Stomach (tissue), 19 donors: Measurements from ENCODE around the gene ERCC6. TPM values are rescaled to one million over a fixed set of nuclear protein-coding genes. Genes with fewer than 3 reads are reported as not detected.

Experiments
- DNase-seq, 2 donors: peaks; one replicate each; pipeline versions ENCODE4 v3.0.0 to v3.0.0-alpha.2; 2013 to 2019
- H3K27ac ChIP-seq, 5 donors: fragments of 200-600 bp in 4 of 5; sonication (generic) in 4 of 5; one replicate each; pipeline ENCODE4 v1.5.1; 2013 to 2019; ENCODE audit warnings: mild to moderate bottlenecking in 1 of 5, moderate library complexity in 1 of 5
- H3K27me3 ChIP-seq, 3 donors: fragments of 200-600 bp; sonication (generic); one replicate each; pipeline ENCODE4 v1.5.1; 2017 to 2019; ENCODE audit warnings: mixed run types in 1 of 3
- H3K36me3 ChIP-seq, 4 donors: fragments of 200-600 bp; sonication (generic); 1 replicate in 3 of 4; 2 replicates in 1 of 4; pipeline ENCODE4 v1.5.1; 2016 to 2019
- H3K4me1 ChIP-seq, 4 donors: fragments of 200-600 bp; sonication (generic); one replicate each; pipeline ENCODE4 v1.5.1; 2016 to 2019
- H3K4me3 ChIP-seq, 4 donors: fragments of 200-600 bp; sonication (generic) in 3 of 4; one replicate each; pipeline ENCODE4 v1.5.1; 2016 to 2019; ENCODE audit warnings: mild to moderate bottlenecking in 1 of 4
- H3K9me3 ChIP-seq, 4 donors: fragments of 200-600 bp; sonication (generic); one replicate each; pipeline ENCODE4 v1.5.1; 2016 to 2019
- EP300 ChIP-seq: sonication (generic); formaldehyde crosslinking; IDR thresholded peaks from one replicate; pipeline ENCODE4 v1.6.1; 2017; ENCODE audit warnings: antibody characterized with exemption
- POLR2A ChIP-seq, 4 donors: fragments of 450-650 bp; IDR thresholded peaks; one replicate each; pipeline ENCODE4 v1.6.1; 2016; ENCODE audit warnings: antibody characterized with exemption in 4 of 4, control low read depth in 2 of 4, mild to moderate bottlenecking in 1 of 4, moderate library complexity in 1 of 4
- POLR2AphosphoS5 ChIP-seq, 3 donors: sonication (generic); formaldehyde crosslinking; IDR thresholded peaks; one replicate each; pipeline ENCODE4 v1.6.1; 2016; ENCODE audit warnings: antibody characterized with exemption in 3 of 3
- WGBS, 5 donors: extraction: QIAGEN DNeasy Blood & Tissue Kit in 3 of 5; methylation state at CpG; one replicate each; pipeline versions ENCODE4 v1.1.5 to v1.1.7; 2013 to 2018; 5-methylcytosine and 5-hydroxymethylcytosine counted together
- intact Hi-C: fragments of 100-400 bp; cut with DNase I; formaldehyde crosslinking; loops from one replicate; pipeline ENCODE4 v1.15.1; 2023; ENCODE audit warnings: low total_unique reads
- long read RNA-seq, 10 donors: transcript quantifications; one replicate each; lab custom pipeline, GENCODE V29; 2026
- polyA plus RNA-seq, 3 donors: library from polyadenylated mRNA; stranded (reverse); fragments of 200-250 nt; gene quantifications; one replicate each; pipeline ENCODE4 v1.2.3, GENCODE V29; 2013
- total RNA-seq, 5 donors: library from RNA; depleted of rRNA; stranded (reverse); fragments of >200 nt; gene quantifications; one replicate each; pipeline versions ENCODE4 v1.1.0 to v1.2.3, GENCODE V29; 2014 to 2016
- TF ChIP-seq, protein P1 (sequence below), 7 experiments: fragments of 450-650 bp in 4 of 7; fragments of 200-600 bp in 3 of 7; sonication (generic) in 3 of 7; IDR thresholded peaks; one replicate each; pipeline ENCODE4 v1.5.1; 2016 to 2019; ENCODE audit warnings: antibody characterized with exemption in 7 of 7, control low read depth in 2 of 7, mild to moderate bottlenecking in 1 of 7
- donor health status: healthy with polysubstance abuse.
- donor health status: Bipolar disorder and iron deficiency.
- donor health status: healthy.

ERCC6 gene
- 10 to 100 TPM in 4 of 5 donors, 1 to 10 TPM in 1; 3.1 to 33.8 (median 19.9) TPM for total RNA-seq
- polyA plus RNA-seq = 1 to 10 TPM; 2.0 to 3.1 (median 2.9) TPM
- long read RNA-seq, donor 1 = 0 reads
- long read RNA-seq, donor 2, full-length matches to known transcripts = 1 of 1 reads
- long read RNA-seq, donor 2, partial matches to known transcripts = 0 of 1 reads
- long read RNA-seq, donor 2, other reads (novel, unspliced or antisense) = 0 of 1 reads
- long read RNA-seq, donor 3 = 0 reads
- long read RNA-seq, donor 4 = 0 reads
- long read RNA-seq, donor 5, partial matches to known transcripts = 0 of 2 reads
- long read RNA-seq, donor 5, other reads (novel, unspliced or antisense) = 0 of 2 reads
- long read RNA-seq, donor 6, partial matches to known transcripts = 0 of 3 reads
- long read RNA-seq, donor 6, other reads (novel, unspliced or antisense) = 0 of 3 reads
- long read RNA-seq, donor 7, partial matches to known transcripts = 0 of 1 reads
- long read RNA-seq, donor 7, other reads (novel, unspliced or antisense) = 0 of 1 reads
- long read RNA-seq, donor 8 = 0 reads
- long read RNA-seq, donor 9, partial matches to known transcripts = 0 of 1 reads
- long read RNA-seq, donor 9, other reads (novel, unspliced or antisense) = 0 of 1 reads
- long read RNA-seq, donor 10, partial matches to known transcripts = 0 of 1 reads
- long read RNA-seq, donor 10, other reads (novel, unspliced or antisense) = 0 of 1 reads

DNA sequence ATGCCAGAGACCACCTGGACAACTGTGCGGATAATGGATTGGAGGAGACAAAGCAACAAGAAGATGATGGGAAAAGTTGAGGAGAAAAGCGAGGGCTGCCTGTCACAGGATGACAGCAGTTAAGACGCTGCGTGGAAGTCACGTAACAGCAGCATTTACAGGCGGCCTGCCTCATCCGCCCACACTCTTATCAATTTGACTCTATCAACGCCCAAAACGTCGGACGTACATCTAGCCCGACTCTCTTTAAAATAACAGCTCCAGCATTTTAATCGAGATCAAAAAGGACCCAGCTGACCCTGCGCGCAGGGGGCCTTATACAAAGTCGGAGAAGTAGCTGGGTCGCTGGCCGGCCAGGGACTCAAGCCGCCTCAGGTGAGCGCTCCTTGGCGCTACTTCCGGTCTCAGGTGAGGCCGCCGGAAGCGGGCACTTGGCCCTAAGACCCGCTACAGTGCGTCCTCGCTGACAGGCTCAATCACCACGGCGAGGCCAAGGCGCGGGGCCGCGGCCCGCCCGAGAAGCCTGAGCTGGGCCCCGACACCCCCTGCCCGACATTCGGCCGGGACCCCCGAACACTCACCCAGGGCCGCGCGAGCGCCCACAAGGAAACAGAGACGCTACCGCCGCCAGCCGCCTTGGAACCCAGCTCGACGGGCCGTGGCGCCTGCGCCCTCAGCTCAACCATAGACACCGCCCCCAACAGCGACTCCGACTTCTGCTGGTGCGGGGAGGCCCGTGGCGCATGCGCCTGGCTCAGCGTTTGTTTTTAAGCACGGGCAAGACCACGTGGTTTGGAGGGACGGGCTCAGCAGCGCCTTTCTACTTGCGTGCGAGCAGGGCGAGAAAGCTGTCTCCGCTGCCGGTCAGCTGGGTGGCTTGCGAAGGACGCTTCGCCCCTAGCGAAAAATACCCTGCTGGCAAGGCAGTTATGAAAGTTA lies at the start of gene ERCC6:
ERCC6 (minus strand) TSS at position 741 of the 939 bp plus-strand sequence.
- intact Hi-C loops = no loop called here
- 1 to 4% (median 1%) methylated on average over 39 to 75 of the region's 75 CpGs for WGBS, 5 donors
- TF ChIP-seq POLR2A (IDR thresholded peaks at IDR 0.05) (peak in 1 of 4 donors; percentile 5), EP300 (no peak), POLR2AphosphoS5 (IDR thresholded peaks at IDR 0.05) (peak; percentile 82 to 93 (median 83))
- TF ChIP-seq, protein P1, sequence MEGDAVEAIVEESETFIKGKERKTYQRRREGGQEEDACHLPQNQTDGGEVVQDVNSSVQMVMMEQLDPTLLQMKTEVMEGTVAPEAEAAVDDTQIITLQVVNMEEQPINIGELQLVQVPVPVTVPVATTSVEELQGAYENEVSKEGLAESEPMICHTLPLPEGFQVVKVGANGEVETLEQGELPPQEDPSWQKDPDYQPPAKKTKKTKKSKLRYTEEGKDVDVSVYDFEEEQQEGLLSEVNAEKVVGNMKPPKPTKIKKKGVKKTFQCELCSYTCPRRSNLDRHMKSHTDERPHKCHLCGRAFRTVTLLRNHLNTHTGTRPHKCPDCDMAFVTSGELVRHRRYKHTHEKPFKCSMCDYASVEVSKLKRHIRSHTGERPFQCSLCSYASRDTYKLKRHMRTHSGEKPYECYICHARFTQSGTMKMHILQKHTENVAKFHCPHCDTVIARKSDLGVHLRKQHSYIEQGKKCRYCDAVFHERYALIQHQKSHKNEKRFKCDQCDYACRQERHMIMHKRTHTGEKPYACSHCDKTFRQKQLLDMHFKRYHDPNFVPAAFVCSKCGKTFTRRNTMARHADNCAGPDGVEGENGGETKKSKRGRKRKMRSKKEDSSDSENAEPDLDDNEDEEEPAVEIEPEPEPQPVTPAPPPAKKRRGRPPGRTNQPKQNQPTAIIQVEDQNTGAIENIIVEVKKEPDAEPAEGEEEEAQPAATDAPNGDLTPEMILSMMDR (IDR thresholded peaks at IDR 0.05) = no peak

DNA sequence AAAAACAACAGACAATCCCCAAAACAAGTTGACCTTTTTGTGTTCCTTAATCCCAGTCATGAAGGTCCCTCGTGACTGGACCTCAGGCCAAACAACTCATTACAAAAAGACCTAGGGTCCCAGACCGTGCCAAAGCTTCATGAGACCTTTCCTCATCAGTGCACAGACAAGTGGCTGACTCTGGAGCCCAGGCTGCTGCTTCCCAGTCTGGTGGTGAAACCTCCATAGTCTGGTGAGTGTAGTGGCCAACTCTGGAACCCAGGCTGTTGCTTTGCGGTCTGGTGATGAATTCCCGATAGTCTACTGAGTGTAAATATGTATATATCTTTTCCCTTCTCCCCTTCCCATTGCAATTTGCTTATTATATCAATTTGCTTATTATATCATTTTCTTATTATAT lies 49.1 kb upstream of the ERCC6 start:
- Histone ChIP-seq H3K4me3 (no peak overlapping the region), H3K27ac (no peak overlapping the region), H3K27me3 (peaks cover 0 to 21% (median 0%) of the 10 kb centered on the region in 3 donors), H3K36me3 (no peaks in the 10 kb centered on the region), H3K4me1 (no peaks in the 10 kb centered on the region), H3K9me3 (no peaks in the 10 kb centered on the region)
- WGBS, 5 donors = 68 to 85% (median 76%) methylated on average over 4 of the region's 4 CpGs
- DNase-seq = no peak
- TF ChIP-seq POLR2AphosphoS5 (IDR thresholded peaks at IDR 0.05) (no peak), POLR2A (IDR thresholded peaks at IDR 0.05) (no peak), EP300 (no peak)
- TF ChIP-seq, protein P1 (IDR thresholded peaks at IDR 0.05) = no peak
- intact Hi-C loops = no loop called here

More for the DNA sequence above, at the start of gene ERCC6:
- Histone ChIP-seq H3K27me3 (peaks cover 0 to 5% (median 0%) of the 10 kb centered on the region in 3 donors), H3K36me3 (peaks cover 0 to 3% (median 0%) of the 10 kb centered on the region in 4 donors), H3K27ac (peak within 1 kb of the TSS; percentile 86 to 92 (median 90)), H3K4me1 (peaks cover 7 to 47% (median 25%) of the 10 kb centered on the region in 4 donors), H3K4me3 (peak within 1 kb of the TSS; percentile 62 to 68 (median 65)), H3K9me3 (no peaks in the 10 kb centered on the region)
- DNase-seq = peak; percentile 98 to 99

DNA sequence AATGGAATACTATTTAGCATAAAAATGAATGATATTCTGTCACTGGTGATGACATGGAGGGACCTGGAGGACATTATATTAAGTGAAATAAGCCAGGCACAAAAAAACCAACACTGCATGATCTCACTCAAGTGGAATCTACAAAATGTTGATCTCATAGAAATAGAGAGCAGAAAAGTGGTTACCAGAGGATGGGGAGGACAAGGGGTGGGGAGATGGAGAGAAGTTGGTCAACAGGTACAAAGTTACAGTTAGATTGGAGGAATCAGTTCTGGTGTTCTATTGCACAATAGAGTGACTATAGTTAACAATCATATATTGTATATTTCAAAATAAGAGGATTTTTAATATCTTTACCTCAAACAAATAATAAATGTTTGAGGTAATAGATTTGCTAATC lies 46.5 kb upstream of the ERCC6 start:
- DNase-seq = no peak
- TF ChIP-seq POLR2AphosphoS5 (IDR thresholded peaks at IDR 0.05) (no peak), POLR2A (IDR thresholded peaks at IDR 0.05) (no peak), EP300 (no peak)
- TF ChIP-seq, protein P1 (IDR thresholded peaks at IDR 0.05) = no peak
- H3K4me1 ChIP-seq = no peaks in the 10 kb centered on the region

DNA sequence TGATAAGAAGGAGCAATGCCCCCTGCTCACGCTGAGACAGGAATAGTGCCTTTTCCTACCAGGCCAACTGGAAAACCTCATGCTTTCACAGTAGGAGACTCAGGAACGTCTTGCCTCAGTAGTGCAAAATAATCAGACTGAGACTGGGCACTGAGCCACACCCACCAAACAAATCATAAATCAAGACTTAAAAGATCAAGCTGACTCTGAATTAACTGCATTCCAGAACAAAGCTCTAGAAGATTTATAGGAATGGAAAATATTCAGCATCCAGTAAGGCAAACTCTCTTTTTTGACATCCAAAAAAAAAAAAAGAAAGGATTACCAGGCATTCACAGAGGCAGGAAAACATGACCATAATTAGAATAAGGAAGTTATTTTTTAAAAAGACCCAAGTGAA lies 40.7 kb upstream of the ERCC6 start:
- no peak overlapping the region for H3K27ac ChIP-seq
- H3K4me1 ChIP-seq = peaks cover 0 to 6% (median 0%) of the 10 kb centered on the region in 4 donors
- DNase-seq = no peak
- intact Hi-C loops = no loop called here
- H3K36me3 ChIP-seq = no peaks in the 10 kb centered on the region
- WGBS, 5 donors = 39 to 43% (median 43%) methylated on average over 2 of the region's 2 CpGs
- H3K9me3 ChIP-seq = no peaks in the 10 kb centered on the region
- TF ChIP-seq POLR2A (IDR thresholded peaks at IDR 0.05) = no peak
- TF ChIP-seq, protein P1 (IDR thresholded peaks at IDR 0.05) = no peak
- TF ChIP-seq EP300 = no peak
- no peak for TF ChIP-seq POLR2AphosphoS5 (IDR thresholded peaks at IDR 0.05)
- no peaks in the 10 kb centered on the region for H3K27me3 ChIP-seq
- no peak overlapping the region for H3K4me3 ChIP-seq

More for the DNA sequence above, 46.5 kb upstream of the ERCC6 start:
- peaks cover 0 to 5% (median 0%) of the 10 kb centered on the region in 3 donors for H3K27me3 ChIP-seq
- no peaks in the 10 kb centered on the region for H3K36me3 ChIP-seq
- H3K4me3 ChIP-seq = no peak overlapping the region
- no peaks in the 10 kb centered on the region for H3K9me3 ChIP-seq
- no peak overlapping the region for H3K27ac ChIP-seq
- intact Hi-C loops = no loop called here
